DMS153 (cell line): ENCODE results near the gene NCAPH2.

Experiments
- DNase-seq: peaks from one replicate; lab custom pipeline; 2025; lab: John Stamatoyannopoulos, UW

The NCAPH2 gene

GRCh38 chr22:50548921-50549790, 41.1 kb downstream of the NCAPH2 start:
- no peak for DNase-seq

- no peak for DNase-seq
Observed at GRCh38 chr22:50550395-50550794, 42.4 kb downstream of the NCAPH2 start.

DNA sequence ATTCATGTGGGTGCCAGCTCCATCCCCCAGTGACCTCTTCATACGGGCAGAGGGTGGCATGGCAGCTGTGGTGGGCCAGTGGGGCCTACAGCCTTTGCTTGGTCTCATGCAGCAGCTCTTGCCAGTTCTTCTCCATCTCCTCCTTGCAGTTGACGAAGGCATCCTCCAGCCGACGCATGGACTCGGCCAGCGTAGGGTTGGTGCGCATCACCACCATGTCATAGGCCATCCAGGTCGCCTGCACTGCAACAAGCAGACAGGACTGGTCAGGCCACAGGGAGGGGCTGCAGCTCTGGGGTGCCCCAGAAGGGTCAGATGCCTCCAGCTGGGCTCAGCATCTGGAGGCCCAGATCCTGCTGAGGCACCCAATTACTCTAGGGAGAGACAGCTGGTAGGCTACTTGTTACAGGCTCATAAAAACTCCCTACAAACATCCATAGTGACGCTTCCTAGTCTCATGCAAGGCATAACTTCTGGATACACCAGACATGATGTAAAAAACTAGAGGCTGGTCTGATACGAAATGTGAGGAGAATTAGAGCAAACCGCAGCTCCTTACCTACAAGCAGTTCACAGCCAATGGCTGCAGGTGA, 43.2 kb downstream of the NCAPH2 start:
- no peak for DNase-seq

DNA sequence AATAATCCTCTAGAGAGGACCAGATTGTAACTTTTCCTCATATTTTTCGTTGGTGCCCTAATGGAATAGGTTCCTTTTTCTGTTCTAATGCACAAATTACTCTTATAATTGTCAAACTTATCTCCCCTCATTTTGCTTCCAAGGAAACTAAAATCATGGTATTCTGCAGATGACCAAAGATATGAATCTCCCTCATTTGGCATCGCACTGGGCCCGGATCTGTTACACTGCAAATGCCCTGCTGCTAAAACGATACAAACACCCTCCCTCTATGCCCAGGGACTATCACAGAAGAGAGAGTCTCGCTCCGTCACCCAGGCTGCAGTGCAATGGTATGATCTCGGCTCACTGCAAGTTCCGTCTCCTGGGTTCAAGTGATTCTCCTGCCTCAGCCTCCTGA, 45.3 kb downstream of the NCAPH2 start:
- DNase-seq, result no peak

DNA sequence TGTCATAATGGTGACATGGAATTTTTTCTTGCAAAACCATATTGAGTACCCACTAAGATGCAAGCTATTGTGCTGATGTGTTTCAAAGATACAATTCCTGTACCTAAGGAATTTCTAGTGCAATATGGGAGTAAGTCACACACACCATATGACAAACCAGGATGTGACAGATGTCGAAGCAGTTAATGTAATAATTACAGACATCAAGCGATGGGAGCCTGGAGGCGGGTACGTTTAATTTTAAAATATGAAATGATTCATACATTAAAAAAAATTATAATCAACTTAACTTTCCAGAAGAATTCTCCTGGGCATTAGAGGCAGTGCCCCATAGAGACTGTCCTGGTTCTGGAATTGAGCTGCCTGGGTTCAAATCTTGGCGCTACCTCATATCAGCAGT, 48.7 kb downstream of the NCAPH2 start:
- DNase-seq, result no peak

DNA sequence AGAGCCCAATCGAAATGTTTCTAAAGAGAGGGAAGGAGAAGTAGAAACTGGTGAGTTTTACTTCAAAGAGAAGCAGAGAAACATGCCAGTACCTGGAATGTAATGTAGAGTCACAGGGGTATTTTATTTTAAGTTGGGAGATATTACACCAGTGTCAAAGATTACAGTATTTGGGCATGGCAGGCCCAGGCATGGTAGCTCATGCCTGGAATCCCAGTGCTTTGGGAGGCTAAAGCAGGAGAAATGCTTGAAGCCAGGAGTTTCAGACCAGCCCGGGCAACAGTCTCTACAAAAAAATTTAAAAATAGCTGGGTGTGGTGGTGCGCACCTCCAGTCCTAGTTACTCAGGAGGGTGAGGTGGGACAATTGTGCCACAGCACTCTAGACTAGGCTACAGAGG, 52.0 kb downstream of the NCAPH2 start:
- no peak for DNase-seq

GRCh38 chr22:50561401-50562358, 53.7 kb downstream of the NCAPH2 start:
- DNase-seq, result no peak

DNA sequence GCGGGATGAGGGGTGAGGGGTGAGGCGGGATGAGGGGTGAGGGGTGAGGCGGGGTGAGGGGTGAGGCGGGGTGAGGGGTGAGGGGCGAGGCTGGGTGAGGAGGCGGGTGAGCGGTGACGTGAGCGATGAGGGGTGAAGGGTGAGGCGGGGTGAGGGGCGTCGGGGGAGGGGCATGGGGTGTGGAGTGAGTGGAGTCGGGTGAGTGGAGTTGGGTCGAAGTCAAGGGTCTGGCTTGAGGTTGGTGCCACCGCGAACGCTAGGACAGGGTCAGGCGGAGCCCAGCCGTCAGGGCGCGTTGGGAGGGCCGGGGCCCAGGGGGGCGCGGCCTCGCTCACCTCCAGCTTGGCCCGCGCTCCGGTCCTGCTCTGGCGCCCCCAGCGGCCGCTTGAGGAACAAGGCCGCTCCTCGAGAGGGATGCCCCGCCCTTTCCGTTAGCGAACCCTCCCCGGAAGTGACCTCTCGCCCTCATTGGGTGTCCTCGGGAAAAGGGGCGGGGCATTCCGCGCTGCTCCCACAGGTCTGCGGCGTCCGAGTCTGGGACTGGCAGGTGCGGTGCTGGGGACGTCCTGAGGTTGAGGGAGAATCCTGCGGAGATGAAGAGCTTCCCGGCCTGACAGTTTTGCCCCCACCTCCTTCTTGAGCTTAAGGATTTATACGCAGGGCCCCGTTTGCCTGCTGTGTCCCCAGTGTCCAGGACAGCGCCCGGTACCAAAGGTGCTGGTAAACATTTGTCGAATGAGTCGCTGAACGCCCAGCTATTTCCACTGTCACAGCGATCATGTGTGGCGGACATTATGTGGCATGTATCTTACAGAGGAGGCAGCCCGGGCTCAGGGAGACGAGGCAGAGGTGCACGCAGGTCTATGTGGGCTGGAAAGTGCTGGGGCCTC, 54.7 kb downstream of the NCAPH2 start, which contains the start of gene SYCE3:
Gene SYCE3 (minus strand): TSS at position 397 of the 890 bp plus-strand sequence. CDS start 6,514 bp downstream, outside the sequence.
- DNase-seq, result peak; percentile 92

GRCh38 chr22:50563413-50564160, 55.6 kb downstream of the NCAPH2 start:
- DNase-seq, result no peak

DNA sequence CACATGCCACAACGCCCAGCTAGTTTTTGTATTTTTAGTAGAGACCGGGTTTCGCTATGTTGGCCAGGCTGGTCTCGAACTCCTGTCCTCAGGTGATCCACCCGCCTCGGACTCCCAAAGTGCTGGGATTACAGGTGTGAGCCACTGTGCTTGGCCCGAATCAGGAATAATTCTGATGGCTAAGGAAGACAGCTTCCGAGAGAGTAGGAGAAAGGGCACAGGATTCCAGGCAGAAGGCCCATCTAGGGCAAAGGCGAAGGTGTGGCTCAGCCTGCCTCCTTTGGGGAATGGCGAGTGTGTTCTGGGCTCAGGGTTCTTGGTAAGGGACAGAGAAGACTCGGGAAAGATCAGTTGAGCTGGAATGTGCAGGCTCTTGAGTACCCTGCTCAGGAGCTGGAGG, 56.3 kb downstream of the NCAPH2 start:
- no peak for DNase-seq

GRCh38 chr22:50567721-50568252, 59.8 kb downstream of the NCAPH2 start:
- DNase-seq, result no peak

DNA sequence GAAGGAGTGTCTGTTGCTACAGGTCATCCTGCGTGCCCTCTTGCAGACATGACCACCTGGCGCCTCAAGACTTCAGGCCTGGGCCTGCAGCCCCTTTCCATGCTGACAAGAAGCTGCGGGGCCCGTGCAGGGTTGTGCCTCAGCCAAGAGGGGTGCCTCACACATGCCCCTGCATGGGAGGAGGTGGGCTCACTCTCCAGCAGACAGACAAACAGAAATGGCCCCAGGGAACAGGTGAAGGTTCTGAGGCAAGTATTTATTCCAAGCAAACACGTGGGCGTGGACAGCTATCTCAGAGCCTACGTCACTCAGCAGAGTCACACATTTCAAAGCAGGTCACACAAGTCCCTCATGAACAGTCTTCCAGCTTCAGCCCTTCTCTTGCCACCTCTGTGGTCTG, 60.6 kb downstream of the NCAPH2 start:
- no peak for DNase-seq

DNA sequence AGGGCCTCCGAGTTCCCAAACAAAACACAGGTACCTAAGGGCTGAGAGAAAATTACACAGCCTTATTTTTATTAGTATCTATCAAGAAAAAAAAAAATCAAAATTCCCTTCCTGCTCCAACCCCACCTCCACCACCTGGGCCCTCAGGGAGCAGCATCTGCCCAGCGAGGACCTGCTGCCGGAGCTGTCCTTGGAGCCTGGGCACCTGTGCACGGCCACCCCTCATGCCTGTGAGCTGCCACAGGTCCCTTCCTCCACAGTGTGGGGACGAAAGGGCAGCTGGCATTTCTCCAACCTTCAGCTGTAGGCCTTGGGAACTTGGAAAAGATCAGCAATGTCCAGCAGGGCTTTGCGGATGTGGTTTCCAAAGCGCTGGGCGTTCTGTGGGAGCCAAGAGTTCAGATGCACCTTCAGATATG, 61.0 kb downstream of the NCAPH2 start:
- DNase-seq, result no peak

DNA sequence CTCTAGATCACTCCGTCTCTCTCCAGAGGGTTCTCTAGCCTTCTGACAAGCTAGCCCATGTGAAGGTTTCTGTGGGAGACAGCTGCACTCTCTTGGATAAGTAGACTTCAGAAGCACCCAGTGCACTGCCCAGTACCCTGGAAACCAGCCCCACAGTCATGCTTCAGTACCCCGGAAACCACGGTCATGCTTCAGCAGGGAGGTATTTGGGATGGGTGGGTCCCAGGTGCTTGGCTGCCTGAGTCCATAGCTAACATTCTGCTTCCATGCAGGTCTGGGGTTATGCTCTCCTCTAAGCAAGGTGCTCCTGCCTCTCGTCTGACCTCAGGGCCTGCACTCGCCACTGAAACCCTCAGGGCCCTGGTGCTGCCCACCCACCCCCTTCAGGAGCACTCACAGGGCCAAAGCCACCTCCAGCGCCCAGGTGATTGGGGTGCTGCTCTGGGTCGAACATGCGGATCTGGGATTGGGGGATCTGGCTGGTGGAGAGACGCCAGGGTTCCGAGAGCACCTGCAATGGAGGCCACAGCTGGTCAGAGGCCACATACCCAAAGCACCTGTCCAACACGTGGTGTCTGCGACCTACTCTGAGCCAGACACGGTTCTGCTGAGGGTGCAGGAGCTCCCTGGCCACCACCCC, 62.0 kb downstream of the NCAPH2 start:
- DNase-seq, result no peak

- no peak for DNase-seq
Observed at GRCh38 chr22:50570861-50571260, 62.8 kb downstream of the NCAPH2 start.

- DNase-seq, result no peak
Observed at GRCh38 chr22:50571264-50572175, 63.5 kb downstream of the NCAPH2 start.

GRCh38 chr22:50572965-50573364, 64.9 kb downstream of the NCAPH2 start:
- DNase-seq, result no peak

DNA sequence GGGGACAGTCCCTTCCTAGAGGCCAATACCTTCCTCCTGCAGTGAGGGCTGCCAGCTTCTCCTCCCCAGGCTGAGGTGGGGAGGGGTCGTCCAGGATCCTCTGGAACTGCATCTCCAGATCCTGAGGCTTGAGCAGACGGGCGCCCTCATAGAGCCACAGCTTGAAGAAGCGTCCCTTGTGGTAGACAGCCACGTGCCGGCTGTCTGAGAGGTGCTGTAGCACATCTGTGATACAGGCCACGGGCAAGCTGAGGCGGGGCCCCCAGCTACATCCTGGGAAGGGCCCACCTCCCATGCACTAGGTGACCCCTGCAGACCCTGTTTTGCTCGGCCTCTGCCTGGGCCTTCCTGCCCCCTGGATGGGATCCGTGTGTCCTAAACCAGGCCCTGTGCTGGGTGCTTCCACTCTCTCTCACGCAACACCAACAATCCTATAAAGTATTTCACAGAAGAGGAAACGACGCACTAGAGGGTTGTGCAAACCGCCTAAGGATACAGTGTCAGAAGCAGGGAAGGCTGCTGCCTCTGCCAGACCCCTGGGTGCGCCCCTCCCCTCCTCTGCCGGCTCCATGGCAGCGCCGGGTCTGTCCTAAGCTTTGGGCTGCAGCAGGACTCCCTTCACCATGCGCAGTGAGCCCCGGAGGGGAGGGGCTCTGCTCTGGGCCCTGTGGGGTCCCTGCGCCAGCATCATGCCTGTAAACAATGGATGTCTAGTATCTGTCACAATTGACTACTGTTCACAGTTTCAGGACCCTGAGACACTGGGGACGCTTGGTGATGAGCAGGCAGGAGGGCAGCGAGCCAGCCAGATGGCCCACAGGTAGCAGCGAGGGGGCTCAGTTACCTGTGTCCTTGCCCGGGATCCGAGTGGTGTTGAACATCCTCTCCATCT, 65.7 kb downstream of the NCAPH2 start:
- DNase-seq, result no peak
